ENCODE measurements around the gene RAPGEF4. TPM values are rescaled to one million over a fixed set of nuclear protein-coding genes. Genes with fewer than 3 reads are reported as not detected.

The RAPGEF4 gene
- total RNA-seq, 1 donor from 2014 or later, result 6.1 TPM

DNA sequence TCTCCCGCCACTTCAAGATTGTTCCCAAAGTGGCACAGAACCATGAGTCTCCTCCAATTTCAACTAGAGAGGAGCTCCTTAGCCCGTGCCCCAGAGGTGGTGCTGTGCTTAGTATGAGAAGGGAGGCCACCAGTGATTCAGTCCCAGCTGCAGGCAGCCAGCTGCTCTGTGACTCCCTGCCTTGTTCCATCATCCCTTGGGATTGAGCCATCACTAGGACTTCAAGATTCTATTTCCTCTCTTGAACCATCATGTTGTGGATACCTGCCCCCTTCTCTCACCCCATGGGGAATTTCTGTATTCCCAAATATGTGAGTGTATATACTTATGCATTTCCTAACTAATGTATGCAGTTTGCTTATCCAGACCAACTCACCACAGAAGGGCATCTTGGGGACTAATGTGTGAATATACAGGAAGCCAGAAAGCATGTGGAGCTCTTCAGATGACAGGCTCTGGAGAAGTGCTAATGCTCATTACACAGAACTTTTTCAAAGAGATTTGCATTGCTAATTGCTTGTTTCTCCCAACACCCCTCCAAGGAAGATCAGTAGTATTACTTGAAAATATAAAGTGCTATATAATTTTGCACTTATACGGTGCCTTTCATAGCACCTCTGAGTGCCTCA lies 229.0 kb downstream of the RAPGEF4 start:
- DNase-seq (ENCODE audit: low read depth, low spot score), result no peak

DNA sequence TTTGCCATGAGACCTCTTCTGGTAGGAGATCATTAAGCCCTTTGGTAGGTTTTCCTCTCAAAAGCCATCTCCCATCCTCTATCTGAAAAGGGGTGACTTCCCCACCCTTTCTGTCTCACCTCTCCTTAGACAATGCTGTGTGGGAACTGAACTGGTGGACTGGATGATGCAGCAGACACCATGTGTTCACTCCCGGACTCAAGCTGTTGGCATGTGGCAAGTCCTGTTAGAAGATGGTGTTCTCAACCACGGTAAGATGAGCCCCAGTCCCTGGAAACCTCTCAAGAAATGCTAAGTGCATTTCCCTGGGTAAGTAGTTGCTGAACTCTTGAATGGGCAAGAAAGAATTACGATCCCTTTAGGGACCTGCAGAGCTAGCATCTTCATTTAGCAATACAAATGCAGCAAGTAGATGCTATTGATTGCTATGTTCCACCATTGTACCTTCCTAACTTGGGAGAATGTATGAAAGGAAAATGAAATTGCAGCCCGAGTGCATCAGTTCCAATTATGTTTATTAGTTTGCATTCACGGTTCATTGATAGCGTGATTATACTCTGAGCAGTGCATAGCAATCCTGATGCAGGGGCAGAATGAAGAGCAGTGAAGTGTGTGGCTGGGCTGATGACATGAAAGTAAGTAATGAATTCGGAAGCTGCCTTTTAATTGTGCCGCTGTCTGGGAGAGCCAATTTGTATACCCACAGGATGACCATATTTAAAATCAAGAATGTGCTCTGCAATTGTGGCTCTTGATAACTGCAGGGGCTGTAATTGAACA lies 230.0 kb downstream of the RAPGEF4 start:
- no peak for DNase-seq (ENCODE audit: low read depth, low spot score)

DNA sequence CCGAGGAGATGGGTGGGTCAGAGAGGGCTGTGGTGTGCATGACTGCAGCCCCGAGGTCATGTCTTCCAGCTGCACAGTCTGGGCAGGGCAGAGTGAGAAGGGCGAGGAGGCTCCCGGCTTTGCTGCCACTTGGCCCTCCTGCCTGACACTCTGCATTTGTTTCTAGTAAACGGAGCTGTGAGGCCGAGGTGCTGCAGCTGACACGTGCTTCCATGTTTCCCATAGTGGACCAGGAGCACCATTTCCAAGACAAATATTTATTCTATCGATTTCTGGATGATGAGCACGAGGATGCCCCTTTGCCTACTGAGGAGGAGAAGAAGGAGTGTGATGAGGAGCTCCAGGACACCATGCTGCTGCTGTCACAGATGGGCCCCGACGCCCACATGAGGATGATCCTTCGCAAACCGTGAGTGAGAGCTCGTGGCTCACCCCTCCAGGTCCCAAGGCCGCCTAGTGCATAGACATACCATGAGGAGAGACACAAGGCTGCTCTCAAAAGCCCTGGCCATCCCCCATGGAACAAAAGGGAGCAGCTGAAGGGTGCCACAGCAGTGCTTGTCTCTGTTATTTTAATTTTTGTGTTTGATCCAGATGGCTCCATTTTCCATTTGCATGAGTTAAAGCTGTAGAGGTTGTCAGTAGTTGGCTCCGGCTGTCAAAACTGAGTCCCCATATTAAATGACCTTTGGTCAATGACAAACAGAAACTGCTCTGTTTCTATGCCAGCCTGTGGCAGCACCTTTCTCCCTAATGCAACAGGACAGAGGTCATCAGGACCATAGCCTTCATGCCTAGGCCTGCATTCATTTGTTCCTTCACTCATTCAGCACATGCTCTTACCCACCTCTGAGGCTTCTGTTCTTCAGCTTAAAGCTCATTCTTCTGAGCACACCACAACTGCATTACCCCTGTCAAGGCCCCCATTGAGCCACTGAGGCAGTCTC lies 231.7 kb downstream of the RAPGEF4 start:
- no peak for DNase-seq (ENCODE audit: low read depth, low spot score)

DNA sequence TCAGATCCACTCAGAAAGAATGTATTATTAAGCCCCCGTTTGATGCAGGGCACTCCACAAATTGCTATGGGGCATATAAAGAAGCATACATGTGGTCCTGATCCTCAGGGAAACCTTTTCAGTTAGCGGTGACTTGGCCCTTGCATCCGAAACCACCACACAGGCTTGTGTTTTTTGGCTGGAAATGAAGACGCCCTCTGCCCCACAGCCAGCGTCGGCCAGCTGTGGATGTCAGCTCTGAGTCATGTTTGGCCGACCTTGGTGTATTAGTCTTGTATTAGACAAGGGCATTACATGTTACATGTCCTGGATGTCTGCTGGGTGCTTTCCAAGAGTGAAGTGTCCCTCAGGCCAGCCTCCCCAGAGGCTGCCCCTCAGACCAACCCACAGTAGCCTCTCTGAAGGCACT lies 232.4 kb downstream of the RAPGEF4 start:
- DNase-seq (ENCODE audit: low read depth, low spot score), result peak; percentile 86

DNA sequence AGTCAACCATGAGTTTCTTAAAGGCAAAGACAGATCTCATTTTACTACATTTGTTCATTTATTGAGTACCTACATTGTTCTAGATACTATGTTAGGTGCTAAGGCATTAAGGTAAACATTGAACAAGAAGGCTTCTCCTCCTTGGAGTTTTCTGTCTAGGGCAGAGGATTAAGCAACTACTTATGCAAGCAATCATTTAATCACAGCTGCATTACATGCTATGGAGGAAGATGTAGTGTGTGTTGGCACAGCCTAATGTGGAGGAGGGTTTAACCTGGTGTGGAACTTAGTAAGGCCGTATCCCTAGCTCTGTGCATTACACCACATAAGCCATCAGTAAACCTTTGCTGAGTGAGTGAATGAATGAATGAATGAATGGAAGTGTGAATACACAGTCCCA lies 233.5 kb downstream of the RAPGEF4 start:
- DNase-seq (ENCODE audit: low read depth, low spot score), result no peak

DNA sequence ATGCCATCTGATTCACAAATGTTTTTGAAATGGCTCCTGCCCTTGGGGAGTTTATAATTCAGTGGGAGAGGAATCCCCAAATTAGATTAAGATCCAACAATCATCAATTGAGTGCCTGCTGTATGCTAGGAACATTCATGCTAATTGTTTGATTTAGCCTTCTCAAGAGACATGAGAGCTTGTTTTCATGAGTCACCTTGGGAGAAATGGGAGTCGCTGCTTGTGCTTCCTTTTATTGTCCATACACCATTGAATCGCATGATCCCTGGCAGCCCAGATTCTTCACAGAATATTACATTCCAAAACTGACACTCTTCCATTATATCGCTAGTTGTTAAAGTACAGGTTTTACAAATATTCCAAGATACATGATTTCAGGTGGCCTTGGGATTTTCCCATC lies 234.0 kb downstream of the RAPGEF4 start:
- DNase-seq (ENCODE audit: low read depth, low spot score), result peak; percentile 49

DNA sequence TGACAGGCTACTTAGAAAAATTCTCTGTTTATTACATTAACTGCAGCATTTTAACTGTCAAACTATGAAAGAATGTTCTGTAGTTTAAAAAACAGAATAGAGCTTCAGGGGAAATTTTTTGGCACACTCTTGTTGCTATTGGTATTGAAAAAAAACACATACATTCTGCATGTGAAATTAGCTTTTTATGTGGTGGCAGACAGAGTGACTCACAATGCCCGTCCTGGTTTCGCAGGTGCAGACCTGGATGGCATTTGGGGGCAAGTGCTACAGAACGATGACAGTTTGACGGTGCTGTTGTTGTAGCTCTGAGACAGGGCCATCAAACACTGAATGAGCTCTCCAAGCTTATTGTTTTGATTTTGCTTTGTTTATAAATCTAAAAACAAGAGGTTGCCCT lies 235.0 kb downstream of the RAPGEF4 start:
- DNase-seq (ENCODE audit: low read depth, low spot score), result no peak

DNA sequence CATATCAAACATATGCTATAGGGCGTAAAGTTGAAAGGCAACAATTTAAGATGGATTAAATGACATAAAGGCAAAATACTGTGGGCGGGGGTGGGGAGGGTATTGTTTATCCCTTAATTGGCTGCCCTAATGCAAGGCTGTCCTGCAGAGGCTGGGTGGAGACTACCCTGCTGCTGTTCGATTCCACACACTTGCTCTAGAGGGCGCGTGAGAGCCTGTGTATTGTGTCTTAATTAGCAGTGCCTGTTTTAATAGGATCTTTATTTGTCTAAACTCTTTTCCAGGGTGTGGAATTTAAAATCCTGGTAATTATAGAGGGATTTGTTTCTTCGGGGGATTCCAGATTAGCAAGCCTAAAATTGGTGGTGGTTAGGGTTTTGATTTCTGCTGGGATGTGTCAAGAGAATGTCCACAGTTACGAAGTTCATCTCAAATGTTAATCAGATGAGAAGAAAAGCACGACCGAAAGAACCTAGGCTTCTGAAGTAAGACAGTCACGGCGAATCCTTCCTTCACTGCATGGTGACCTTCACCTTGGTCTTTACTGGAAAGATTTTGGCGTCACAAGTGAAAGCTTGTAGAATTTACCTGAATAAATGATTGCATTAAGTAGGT lies 236.5 kb downstream of the RAPGEF4 start:
- DNase-seq (ENCODE audit: low read depth, low spot score), result no peak

DNA sequence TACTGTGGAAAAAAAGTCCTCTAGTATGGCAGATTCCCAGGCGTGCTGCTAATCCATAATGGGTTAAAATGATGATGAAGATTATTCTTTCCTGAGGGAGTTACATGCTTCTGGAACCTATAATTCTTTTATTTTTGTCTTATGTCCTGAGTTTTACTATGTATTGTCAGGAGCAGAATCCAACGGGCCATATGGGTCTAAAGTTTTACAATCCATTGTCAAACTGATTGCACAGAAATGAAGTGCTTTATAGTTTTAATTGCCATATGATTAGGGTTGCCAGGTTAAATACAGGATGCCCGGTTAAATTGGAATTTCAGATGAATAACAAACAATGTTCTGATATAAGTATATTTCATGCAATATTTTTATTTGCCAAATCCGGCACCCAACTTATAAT lies 239.1 kb downstream of the RAPGEF4 start:
- no peak for DNase-seq (ENCODE audit: low read depth, low spot score)

DNA sequence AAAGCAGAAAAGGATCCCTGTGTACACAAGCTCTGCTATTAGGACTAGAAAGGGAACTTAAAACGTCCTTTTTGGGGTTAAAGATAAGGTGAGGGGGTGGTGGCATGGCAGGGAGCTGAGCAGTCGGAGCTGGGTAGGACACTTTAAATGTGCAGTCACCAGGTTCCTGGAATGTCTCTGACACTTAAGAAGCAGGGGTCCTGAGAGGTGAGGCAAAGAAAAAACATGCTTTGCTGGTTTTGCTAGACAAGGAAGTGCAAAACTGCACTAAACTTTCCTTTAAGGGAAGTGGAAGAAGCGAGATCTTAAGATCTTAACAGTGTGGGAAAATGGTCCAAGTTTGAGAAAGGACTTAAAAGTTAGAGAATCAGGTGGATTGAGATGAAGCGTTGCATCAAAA lies 240.5 kb downstream of the RAPGEF4 start:
- no peak for DNase-seq (ENCODE audit: low read depth, low spot score)

DNA sequence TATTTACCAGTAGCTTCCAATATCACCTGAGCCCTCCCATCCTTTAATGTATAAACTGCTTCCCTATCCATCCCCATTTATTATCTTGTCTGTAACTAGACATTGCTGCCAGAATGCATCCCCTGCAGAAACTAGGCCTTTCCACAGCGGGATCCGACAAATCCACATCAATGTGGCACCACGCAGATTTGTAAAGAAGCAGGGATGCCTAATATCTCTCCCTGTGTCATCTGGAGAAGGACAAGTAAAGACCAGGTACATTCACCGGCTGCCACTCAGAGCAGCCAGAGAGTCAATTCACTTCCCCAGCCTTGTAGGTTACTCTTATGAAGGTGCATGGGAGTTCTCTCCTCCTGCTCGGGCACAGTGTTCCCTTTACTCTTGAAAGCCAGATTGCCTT lies 241.2 kb downstream of the RAPGEF4 start:
- DNase-seq (ENCODE audit: low read depth, low spot score), result no peak

DNA sequence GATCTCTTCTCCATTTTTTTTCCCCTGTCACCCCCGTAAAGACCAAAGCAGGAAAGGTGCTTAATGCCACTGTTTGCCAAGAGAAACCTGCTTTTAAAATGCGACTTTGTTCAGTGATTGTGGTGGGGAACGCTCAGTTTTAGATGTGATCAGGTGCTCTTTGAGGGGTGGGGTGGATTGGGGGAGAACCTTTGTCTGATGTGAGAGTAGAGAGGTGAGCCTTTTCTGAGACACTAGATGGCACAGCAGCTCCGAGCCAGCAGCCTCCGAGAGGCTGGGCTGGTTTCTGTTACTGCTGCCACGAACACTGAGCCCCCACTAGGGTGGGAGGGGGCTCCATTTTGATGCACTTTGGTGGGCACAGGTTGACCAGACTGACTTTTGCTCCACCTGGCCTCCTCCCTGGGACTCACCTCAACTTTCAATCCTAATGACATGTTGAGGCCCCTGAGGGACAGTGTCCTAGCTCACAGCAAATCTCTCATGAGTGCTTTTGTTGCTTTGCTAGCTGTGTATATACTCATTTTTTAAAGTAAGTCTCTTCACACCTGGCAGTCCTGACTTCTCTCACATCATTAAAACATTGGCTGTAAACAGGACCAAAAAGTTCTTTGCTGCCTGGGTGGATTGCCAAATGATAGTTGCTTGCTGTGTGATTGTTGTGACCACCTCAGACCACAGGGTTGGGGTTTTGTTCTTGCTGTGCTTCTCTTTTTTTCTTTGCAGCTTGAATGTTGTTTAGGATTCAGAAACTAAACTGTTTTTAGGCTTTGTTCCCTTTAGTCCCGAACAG lies 241.8 kb downstream of the RAPGEF4 start:
- DNase-seq (ENCODE audit: low read depth, low spot score), result no peak

DNA sequence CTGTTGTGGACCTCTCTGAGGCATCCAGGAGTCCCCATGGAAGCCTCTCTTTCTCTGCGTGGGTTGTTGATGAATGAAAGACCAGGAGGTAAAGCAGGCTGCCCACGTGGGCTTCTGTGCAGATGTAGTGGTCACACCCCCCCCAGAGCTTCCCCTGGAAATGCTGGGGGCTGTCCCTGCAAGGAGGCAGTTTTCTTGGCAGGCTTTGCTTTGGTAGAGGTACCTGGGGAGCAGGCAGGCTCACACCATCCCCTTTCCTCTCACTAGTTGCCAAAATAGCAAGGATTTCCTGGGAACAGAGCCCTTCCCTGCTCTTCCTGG lies 242.4 kb downstream of the RAPGEF4 start:
- DNase-seq (ENCODE audit: low read depth, low spot score), result no peak

DNA sequence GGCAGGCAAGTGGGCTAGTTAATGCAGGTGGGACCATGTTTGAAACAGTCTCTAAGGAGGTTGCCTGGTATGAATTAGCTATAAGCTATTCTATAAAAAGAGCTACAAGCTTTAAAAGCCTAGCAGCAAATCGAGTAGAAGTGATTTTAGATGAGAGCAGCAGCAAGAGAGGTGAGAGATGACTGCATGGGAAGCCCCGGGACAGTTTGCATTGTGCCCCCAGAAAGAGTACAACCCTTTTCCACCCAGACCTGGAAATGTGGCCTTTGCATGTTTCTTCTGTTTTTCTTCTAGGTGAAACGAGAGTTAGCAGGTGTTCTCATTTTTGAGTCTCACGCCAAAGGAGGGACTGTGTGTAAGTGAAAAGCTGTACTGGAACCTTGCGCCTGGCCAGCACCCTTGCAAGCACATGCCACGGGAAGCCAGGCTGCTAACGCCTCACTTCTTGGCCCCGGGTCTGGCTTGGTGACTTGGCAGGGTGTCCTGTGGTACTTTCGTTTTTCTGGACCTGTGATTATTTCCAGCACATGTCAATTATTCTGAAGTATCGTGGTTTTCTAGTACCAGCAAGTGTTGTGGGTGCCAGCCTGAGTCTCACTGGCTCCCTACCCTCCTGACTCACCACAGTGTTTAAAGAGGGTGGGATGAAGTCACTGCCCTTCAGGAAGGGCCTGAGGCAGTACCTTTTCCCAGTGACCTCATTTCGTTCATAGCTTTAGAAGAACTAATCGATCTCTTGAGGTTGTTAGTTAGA lies 249.7 kb downstream of the RAPGEF4 start:
- DNase-seq (ENCODE audit: low read depth, low spot score), result no peak

DNA sequence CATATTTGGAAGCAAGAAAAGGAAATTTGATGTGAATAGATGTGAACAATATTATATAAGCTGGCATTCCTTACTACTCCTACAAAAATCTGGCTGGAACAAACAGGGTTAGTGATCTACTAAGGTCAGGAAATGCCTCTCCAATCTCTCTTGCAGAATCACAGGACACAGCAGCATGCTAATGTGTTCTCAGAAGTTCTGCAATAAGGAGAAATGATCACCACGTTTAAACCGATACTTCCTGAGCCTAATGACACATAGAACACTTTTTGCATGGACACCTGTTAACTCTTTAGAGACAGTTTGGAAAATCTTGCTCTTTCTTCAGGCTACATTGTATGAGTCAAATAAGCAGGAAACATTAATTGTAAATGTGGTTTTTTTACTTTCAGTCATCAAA lies 250.4 kb downstream of the RAPGEF4 start:
- no peak for DNase-seq (ENCODE audit: low read depth, low spot score)

DNA sequence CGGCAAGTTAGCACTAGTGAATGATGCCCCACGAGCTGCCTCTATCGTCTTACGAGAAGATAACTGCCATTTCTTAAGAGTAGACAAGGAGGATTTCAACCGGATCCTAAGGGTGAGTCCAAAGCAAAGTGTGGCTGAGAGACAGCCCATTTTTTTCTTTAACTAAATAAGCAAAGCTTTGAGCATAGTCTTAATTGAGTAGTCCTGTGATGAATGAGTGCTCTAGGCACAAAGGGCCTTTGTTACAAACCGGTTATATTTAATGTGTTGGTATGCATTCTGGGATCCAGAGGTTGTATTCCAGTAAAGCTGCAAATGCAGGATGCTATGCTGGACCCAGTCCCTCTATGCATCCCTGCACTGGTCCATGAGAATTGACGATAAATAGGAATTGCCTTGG lies 253.1 kb downstream of the RAPGEF4 start:
- no peak for DNase-seq (ENCODE audit: low read depth, low spot score)

DNA sequence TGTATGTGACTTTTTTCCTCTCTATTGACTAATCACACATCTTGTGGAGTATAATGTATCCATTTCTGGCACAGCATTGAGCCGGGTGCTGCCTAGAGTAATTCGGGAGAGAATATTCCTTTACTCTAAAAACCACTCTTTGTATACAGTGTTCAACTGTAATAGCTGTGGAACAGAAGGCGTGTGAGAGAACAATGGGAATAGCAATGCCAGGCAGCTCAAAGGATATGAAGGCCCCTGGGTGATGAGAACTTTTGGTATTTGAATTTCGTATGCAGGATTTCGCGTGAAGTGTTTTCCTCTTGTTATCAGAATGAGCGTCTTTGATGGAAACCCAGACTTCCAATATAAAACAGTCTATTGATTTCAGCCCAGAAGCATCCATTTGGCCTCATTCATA lies 255.4 kb downstream of the RAPGEF4 start:
- no peak for DNase-seq (ENCODE audit: low read depth, low spot score)

DNA sequence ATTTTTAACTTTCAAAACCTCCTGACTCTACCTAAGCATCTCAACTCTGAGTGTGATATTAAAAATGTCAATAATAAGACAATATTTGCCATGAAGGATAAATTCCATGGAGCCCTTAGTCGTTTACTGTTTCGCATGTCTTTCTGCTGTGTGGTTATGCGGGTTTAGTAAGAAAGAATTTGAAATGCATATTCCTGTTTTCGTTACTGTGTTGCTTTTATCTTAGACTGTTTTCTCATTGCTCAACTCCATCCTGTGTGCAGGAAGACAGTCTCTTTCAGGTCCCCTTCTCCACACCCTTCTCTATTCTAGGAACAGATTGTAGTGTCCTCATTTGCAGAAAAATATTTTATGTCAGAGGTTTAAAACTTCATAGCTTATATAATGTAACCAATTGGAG lies 257.5 kb downstream of the RAPGEF4 start:
- no peak for DNase-seq (ENCODE audit: low read depth, low spot score)

DNA sequence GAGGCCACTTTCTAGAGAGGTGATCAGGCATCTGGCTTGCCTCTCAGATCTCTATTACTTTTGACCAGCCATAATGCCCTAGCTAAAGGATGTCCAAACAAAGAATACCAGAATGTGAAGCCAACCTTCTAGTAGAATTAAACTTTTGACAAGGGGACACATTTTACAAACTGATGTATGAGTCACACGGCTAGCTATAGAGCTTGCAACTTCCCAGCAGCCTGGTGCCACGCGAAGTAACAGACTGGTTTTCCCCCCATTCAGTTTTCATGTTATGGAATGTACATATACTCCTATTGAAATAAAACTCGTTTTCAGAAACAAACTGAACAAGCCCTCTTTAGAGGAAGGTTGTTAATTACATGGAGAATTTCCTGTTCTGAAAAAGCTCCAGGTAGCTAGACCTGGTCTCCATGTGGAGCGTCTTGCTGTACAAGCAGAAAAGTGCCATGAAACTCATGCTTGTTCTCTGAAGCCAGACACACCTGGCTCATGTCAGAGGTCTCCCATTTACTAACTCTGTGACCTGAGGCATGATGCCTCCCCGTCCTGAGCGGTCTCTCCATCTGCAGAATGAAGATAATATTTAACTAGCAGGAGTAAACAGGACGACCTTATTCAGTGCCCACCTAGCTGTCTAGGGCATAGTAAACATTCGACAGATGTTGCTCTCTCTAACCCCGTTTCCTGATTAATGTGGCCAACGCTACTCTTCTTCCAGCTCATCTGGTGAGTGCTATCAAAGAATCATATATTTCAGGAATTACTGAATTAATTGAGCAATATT lies 258.5 kb downstream of the RAPGEF4 start:
- DNase-seq (ENCODE audit: low read depth, low spot score), result no peak

DNA sequence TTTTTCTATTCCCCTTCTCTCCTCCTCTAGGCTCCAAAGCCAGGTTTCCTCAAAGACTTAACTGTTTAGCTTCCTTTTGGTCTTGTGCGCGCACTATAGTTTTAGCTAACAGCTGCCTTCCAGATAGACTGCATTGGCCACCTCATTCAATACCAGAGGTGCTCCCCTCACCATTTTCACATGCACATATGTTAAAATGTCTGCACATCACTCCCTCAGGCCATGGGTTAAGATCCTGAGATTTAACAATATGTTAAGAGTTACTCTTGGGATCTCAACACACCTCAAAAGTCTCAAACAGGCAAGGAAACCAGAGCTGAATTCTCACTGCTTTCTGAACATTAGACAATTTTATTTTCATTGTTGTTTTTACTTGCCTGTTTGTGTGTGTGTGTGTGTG lies 259.2 kb downstream of the RAPGEF4 start:
- no peak for DNase-seq (ENCODE audit: low read depth, low spot score)
